Kasumi-1 (cell line): ENCODE measurements around the gene SRPK1.
A peak's percentile ranks its signal among the peaks of the same experiment; 100 is the strongest.

Source experiments
- DNase-seq, 2 experiments: peaks; one replicate each; lab custom pipeline; 2025; lab: John Stamatoyannopoulos, UW

Gene SRPK1

DNA sequence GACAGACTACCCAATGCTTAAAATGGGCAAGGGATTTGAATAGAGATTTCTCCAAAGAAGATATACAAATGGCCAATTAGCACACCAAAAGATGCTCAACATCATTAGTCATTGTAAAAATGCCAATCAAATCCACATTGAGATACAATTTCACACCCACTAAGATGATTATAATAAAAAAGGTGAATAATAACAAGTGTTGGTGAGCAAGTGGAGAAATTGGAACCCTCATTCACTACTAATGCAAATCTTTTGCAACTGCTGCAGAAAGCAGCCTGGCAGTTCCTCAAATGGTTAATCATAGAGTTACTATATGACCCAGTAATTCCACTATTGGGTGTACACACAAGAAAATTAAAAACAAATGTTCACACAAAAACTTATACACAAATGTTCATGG is 103.4 kb downstream of the SRPK1 start:
- no peak for DNase-seq

DNA sequence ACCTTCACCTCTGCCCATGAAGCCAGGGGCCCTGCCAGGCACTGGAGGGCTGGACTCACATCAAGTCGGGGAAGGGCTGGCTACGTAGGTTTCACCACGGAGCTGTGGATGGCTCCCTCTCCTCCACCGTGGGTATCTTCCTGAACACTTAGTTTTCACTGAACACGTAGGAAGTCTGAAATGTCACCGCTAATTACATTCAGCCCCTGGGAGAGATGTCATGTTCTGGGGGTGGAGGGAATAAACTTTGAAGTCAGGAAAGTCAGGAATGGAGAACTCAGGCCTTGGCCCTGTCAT is 109.3 kb downstream of the SRPK1 start:
- DNase-seq: no peak

DNA sequence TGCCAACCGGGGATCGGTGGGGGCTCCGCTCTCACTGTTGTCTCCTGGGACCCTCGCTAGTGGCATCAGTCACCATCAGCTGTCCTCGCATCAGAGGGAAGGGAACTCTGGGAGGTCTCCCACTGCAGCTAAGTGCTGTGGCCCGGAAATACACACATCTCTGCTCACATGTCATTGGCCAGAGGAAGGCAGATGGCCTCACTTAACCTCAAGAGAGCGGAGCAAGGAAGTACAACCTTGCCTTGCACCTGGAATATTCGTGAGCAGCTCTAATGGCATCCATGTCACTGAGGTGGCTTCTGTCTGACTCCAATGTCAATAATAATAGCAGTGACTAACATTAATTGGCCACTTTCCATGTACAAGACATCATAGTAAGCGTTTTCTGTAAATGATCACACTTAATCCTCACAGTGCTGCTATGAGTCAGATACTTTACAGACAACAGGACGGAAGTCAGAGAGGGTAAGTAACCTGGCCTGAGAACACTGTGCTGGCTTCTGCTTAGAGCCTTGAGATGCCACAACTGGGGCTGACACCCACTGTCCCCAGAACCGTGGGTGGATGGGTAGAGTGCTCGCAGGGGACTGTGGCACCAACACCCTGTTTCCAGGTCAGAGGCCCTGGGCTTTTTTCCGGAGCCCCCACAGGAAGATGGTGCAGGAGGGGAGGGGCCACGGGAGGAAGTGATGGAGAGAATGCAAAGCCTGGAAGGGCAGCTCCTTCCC is 109.8 kb downstream of the SRPK1 start:
- DNase-seq: no peak

DNA sequence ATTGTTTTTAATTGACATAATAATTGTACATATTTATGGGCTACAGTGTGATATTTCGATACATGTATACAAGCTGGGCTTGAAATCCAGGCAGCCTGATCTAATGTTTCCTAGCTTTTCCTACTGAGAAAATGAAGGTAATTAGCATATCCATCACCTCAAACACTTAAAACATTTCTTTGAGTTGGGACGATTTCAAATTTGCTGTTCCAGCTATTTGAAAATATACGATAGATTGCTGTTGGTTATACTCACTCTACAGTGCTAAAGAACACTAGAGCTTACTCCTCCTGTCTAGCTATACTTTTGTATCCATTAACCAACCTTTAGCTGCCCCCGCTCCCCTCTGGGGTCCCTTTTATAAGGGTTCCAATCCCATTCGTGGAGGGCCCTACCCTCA is 111.1 kb downstream of the SRPK1 start:
- DNase-seq: no peak

DNA sequence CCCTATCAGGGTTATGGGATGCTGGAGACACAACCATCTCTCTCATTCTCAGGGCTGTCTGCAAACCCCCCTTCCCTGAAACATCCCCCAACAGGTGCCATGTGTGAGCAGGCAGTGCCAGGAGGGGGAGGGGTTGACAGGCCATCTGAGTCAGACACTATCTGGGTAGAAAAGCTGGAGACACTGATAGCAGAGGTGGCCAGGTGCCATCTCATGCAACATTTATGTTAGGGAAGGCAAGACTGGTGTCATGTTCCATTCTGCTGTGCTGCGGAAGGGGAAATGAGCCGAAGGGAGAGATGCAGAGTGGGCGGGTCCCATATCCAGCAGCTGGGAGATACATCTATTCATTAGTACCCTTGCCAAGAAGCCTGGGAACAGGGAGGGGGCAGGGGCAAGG is 112.2 kb downstream of the SRPK1 start:
- DNase-seq: no peak

DNA sequence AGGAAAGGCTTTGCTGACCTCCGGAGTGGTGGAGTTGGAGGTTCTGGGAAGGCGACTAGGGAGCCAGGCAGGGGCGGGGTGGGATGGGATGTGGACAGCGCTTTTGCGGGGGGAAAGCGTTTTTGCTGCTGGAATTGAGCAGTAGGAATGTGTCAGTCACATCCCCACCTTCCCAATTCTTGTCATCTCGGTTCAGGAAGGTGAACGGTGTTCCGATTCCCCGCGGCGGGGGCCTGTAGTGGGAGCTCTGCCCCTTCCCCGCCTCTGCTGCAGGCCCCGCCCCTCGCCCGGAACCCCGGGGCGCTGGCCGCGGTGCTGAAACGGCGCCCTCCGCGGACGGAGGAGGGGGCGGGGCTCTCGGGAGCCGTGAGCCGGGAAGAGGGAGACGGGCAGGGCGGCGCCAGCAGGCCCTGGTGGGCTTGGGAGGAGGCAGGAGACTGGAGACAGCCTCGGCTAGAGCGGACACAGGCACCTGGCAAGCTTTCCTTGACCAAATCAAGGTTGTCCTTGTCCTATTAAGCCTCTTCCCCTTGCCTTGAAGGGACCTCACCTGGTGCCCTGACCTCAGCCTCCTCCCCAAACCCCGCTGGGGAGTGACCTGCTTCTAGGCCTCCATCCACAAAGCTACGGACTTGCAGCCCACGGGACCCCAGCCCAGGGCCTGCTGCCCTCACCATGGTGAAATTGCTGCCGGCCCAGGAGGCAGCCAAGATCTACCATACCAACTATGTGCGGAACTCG is 115.7 kb downstream of the SRPK1 start, which contains the start of gene LHFPL5:
Gene LHFPL5, plus strand, starts transcription at position 357 of the 741 bp plus-strand sequence. Its CDS starts 319 bp downstream, at position 676.
- DNase-seq: peak; percentile 12 to 39

DNA sequence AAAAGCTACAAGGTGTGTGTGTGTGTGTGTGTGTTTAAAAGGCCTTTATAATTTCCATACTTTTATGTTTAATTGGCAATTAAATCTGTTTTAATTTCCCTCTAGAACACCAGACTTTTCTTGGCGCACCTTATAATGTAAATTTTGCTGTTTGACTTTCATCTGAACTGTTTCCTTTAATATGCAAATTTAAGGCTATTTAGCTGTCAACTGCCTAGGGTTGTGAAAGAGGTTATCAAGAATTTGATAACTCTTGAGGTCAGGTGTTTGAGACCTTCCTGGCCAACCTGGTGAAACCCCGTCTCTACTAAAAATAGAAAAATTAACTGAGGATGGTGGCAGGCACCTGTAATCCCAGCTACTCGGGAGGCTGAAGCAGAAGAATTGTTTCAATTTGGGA is 119.8 kb downstream of the SRPK1 start:
- DNase-seq: no peak

DNA sequence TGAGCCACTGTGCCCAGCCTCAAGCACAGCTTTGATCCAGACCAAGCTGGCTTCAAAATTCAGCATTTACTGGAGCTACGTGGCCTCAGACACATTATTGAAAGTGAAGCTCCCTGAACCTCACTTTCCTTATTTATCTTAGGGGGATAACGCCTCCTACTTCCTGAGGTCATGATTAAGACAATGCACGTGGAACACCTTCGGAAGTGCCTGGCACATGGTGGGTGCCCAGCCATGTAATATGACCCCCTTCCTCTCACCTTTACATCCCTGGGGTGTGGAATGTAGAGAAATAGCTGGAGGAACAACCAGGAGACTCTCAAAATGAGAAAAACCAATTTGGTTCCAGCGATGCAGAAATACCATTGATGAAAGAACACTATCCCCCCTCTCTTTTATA is 122.2 kb downstream of the SRPK1 start:
- no peak for DNase-seq

DNA sequence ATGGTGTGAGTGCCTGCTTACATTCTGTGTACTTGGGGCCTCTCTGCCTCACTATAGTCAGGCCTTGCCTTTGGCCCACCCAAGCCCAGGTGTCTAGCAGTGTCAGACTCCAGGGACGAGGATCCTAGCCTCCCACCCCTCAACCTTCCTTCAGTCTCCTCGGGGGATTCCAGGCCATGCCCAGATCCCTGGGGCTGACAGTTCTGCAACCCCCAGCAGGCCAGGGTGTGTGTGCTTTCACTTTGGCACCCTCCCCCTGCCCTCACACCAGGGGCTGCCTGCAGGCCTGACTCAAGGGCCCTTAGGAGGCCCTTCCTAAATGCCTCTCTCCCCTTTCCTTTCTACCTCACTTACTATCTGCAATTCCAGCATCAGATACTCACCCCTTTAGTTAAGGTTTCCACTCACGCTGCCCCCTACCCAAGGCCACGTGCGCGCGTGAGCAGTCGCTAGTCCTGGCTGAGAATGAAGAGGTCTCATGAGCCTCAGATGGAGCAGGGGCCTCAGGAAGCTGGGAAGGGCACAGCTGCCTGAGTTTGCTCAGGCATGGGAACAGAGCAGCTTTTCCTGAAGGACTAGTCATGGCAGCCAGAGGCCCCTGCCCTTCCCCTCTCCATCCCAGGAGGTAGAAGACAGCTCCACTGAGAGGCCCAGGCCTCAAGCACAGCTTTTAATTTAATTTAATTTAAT is 122.9 kb downstream of the SRPK1 start:
- DNase-seq: no peak

DNA sequence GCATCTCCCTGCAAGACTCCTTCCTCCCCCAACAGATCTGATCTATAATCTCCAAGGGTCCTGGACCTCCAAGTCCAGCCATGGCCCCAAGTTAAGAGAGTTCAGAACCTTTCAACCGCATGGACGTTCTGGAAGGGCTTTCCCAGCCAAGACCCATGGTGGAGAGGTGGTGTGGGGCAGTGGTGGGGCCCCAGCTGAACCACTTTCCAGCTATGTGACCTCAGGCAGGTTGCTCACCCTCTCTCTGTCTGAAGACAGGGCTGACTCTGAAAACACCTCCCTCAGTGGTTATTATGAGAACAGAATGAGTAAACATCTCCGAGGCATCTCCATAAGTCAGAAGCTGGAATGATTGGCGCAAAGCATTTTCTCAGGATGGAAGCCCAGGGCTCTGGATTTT is 124.7 kb downstream of the SRPK1 start:
- DNase-seq: no peak

DNA sequence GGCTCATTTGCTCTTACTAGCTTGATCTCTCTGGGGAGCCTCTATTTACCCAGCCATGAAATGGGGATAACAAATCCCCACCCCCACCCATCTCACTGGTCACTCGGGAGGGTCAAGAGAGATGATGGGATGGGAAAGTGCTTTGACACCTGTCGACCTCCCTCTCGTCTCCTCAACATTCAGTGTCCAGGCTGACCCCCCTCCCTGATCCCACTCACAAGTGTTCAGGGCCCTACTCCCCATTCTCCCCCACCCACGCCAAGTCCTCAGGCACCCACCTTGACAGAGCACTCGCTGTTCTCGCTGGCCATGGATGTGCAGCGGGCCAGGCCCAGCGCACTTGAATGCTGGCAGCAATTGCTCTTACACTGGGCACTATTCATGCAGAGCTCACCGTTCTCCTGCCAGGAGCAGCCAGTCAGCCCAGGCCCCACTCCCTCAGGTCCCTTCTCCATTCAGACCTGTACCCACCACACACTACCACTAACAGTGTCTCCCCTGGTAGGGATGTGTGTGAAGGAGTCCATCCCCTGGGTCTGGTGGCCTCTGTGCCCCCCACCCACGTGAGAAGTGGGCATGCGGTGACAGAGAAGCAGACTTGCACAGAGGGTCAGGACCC is 125.3 kb downstream of the SRPK1 start:
- DNase-seq: no peak

DNA sequence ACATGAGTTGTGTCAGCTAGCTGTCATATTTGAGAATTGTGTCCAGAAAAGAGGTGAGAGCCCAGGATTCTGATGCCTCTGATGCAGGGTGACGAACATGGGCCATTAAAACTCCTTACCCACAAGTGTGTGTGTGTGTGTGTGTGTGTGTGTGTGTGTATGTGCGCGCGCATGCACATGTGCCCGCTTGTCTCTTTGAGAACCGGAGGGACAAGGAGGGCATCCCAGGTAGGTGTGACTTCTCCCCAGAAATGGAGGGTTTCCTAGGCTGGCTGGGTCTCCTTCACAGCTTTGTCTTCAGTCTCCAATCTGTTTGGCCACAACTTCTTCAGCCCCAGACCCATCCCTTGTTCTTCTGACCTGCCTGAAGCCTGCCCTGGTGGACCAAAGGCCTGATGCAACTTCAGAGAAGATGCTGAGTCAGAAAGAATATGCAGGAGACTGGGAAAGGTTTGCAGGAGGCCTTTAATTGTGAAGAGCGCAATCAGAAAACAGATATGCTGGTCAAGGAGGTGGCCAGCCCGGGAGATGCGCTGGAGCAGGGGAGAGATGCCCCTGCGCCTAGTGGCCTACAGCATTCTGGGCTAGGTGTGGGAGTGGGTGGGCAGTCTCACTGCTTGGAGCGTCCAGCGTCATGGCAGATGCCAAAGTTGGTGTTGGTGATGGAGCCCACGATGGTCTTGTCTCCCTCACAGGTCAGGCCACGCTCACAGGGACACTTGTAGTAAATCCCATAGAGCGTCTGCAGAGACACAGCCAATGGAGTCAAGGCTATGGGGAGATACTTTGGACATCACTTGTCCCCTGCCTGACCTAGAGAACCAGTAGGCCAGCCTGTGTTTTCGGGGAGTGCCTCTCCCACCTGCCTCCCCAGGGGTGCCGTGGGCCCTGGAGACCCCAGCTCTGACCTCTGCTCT is 126.1 kb downstream of the SRPK1 start:
- no peak for DNase-seq

DNA sequence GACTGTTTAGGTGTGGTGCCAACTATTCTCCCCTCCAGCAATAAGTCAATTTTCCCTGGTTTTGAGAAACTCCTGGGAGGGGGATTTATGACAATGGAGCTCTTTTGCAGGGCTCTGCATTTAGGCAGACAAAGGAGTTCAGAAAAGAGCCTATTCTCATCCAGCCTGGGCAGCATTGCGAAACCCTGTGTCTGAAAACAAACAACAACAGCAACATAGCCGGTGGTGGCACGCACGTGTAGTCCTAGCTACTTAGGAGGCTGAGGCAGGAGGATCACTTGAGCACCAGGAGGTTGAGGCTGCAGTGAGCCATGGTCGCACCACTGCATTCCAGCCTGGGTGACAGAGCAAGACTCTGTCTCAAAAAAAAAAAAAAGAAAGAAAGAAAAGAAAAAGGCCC is 130.2 kb downstream of the SRPK1 start:
- no peak for DNase-seq

DNA sequence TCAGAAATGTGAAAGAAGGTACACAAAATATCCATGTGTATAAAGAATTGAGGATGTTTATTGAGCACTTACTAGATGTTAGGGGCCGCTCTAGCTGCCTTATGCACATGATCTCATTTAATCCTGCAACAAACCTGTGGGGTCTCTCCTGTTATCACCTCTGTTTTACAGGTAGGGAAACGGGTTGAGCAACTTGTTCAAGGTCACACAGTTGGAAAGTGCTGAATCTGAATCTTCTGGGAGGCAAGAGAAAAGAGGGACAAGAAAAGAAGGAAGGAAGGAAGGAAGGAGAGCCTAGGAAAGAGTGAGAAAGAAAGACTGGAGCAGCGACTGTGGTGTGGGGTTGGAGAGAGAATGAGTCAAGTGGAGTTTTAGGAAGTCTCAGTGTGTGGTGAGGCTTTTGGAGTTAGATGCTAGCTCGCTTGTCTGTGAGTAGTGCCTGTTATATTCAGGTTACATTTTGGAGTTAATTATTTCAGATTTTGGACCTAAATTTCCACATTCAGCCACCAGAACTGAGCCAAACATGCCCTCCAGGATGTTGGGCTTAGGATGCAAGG is 132.4 kb downstream of the SRPK1 start:
- DNase-seq: no peak

DNA sequence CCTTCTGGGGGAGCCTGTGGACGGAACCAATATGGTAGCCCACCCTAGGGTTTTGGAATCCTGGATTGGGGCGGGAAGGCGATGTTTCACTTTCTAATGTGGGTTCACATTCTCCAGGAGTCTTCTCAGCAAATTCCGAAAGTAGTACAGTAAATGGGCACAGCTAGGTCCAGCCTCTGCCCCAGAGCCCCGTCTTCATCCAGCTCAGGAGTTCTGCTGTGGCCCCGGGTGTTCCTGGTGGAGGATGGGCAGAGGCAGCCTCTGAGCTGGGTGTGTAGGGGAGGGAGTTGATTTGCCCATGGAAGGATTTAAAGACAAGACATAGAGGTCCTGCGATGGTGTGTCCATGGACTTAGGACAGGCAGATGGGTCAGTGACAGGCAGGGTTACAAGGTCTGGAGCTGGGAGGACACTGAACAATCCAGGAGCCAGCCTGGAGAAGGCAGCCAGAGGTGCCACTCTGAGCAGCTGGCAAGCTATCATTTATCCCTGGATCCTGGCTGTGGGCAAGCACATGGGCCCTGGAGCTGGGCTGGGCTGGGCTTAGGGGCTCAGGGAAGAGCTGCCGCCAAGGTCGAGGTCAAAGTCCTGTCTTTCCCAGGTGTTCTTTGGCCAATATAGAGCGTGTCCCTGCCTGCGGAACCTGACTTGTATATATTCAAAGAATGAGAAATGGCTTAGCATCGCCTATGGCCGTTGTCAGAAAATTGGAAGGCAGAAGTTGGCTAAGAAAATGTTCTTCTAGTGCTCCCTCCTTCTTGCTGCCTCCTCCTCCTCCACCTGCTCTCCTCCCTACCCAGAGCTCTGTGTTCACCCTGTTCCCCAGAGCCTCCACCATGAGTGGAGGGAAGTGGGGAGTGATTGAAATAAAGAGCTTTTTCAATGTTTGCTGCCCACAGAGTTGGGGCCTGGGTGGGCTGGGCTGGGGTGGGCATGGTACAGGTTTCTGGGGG is 133.4 kb downstream of the SRPK1 start:
- DNase-seq: no peak

DNA sequence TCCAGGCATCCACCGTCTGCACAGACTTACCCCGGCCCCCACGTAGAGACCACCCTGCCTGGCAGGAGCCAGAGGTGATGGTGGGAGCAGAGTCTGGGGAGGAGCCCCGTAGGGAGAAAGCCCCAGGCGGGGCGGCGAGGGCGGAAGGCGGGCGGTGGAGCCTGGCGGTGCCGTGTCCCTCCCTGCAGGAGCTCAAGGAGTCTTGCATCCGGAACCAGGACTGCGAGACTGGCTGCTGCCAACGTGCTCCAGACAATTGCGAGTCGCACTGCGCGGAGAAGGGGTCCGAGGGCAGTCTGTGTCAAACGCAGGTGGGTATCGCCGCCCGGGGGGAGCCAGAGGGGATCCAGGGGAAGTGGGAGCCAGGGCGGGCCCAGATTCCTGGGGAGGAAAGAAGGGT is 134.1 kb downstream of the SRPK1 start:
- no peak for DNase-seq

DNA sequence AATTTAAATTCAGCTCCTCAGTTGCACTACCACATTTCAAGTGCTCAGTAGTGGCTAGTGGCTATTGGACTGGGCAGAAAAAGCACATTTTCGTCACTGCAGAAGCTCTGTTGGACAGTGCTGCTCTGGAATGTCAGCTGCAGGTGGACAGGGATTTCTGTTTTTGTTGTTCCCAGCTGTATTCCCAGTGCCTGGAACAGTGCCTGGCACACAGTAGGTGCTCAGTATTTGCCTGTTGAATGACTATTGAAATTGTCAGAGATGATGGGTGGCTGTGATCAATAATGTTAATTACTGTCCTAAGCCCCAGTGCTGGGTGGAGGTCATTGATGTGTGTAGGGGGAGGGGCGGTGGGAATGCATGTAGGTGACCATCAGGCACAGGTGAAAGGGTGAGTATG is 134.6 kb downstream of the SRPK1 start:
- no peak for DNase-seq

DNA sequence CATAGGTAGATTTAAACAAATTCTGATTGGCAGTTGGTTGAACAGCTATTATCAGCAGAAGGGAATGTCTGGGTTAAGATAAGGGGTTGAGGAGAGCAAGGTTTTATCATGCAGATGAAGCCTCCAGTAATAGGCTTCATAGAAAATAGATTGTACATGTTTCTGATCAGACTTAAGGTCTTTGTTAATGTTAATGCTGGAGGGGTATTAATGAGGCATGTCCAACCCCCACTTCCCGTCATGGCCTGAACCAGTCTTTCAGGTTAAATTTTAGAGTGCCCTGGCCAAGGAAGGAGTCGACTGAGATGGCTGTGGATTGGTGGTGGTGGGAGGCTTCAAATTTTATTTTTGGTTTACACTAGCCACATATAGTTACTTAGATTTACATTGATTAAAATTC is 136.7 kb downstream of the SRPK1 start:
- no peak for DNase-seq
